HG03108 (cell line): Measurements from ENCODE around the gene SLC2A3.
"Not testable (repeated sequence)": the region's sequence is repeated elsewhere in the genome, so short reads cannot be mapped to it uniquely, and the experiment has no call there.

Experiments used
- ATAC-seq: cut with Tn5 transposase; IDR thresholded peaks from one replicate; pipeline ENCODE4 v1.9.1; 2021; ENCODE audit warnings: moderate library complexity; ENCODE audit not compliant: unreplicated experiment

The SLC2A3 gene

GRCh38 chr12:7935590-7936581, at the start of gene SLC2A3:
TSS of gene SLC2A3 (minus strand) at chr12:7936187. CDS start at chr12:7936034, 153 bp downstream.
- ATAC-seq: peak; percentile 46

GRCh38 chr12:7984900-7985299, 48.9 kb upstream of the SLC2A3 start:
- ATAC-seq: no peak

- not testable (repeated sequence) for ATAC-seq
These were observed 47.5 kb upstream of the SLC2A3 start for GRCh38 chr12:7983460-7983859.

GRCh38 chr12:7983019-7983418, 47.0 kb upstream of the SLC2A3 start:
- ATAC-seq: not testable (repeated sequence)

GRCh38 chr12:7982332-7982735, 46.3 kb upstream of the SLC2A3 start:
- ATAC-seq: not testable (repeated sequence)

GRCh38 chr12:7981446-7981845, 45.5 kb upstream of the SLC2A3 start:
- ATAC-seq: no peak

- peak; percentile 67 for ATAC-seq
These were observed 41.6 kb upstream of the SLC2A3 start for GRCh38 chr12:7977351-7978124.

GRCh38 chr12:7973457-7973825, 37.5 kb upstream of the SLC2A3 start:
- no peak for ATAC-seq

- no peak for ATAC-seq
These were observed 36.9 kb upstream of the SLC2A3 start for GRCh38 chr12:7972734-7973456.

GRCh38 chr12:7972269-7972668, 36.3 kb upstream of the SLC2A3 start:
- not testable (repeated sequence) for ATAC-seq

- ATAC-seq: not testable (repeated sequence)
These were observed 35.8 kb upstream of the SLC2A3 start for GRCh38 chr12:7971765-7972164.

GRCh38 chr12:7970475-7971252, 34.7 kb upstream of the SLC2A3 start:
- ATAC-seq: peak; percentile 81

- ATAC-seq: no peak
These were observed 30.6 kb upstream of the SLC2A3 start for GRCh38 chr12:7966563-7966962.

GRCh38 chr12:7964669-7965068, 28.7 kb upstream of the SLC2A3 start:
- not testable (repeated sequence) for ATAC-seq

GRCh38 chr12:7961395-7962178, 25.6 kb upstream of the SLC2A3 start:
- no peak for ATAC-seq

GRCh38 chr12:7959701-7960121, 23.7 kb upstream of the SLC2A3 start:
- ATAC-seq: no peak

- no peak for ATAC-seq
These were observed 23.3 kb upstream of the SLC2A3 start for GRCh38 chr12:7959278-7959677.

- ATAC-seq: not testable (repeated sequence)
These were observed 18.9 kb upstream of the SLC2A3 start for GRCh38 chr12:7954877-7955276.

GRCh38 chr12:7954418-7954817, 18.4 kb upstream of the SLC2A3 start:
- ATAC-seq: not testable (repeated sequence)
